Panc1 (cell line): ENCODE results near the gene GPR107. TPM values are rescaled to one million over a fixed set of nuclear protein-coding genes. Genes with fewer than 3 reads are reported as not detected.
A peak's percentile ranks its signal among the peaks of the same experiment; 100 is the strongest.

Experiments used
- ATAC-seq: fragments of 200-7000 bp; cut with Tn5 transposase; 2 replicates; pipeline ENCODE4 v1.9.1; 2020; ENCODE audit warnings: mild to moderate bottlenecking, moderate library complexity
- BruUV-seq: library from RNA; stranded (reverse); fragments of 400-500 nt; replicated peaks from 2 replicates; lab custom pipeline; 2021; lab: Mats Ljungman, UMichigan
- CTCF ChIA-PET: fragments of 300-600 bp; sonication (Branson Sonifier 250); formaldehyde crosslinking; loops from one replicate; lab custom pipeline; 2022; ENCODE audit warnings: antibody characterized with exemption; lab: Charles Lee
- POLR2A ChIA-PET: fragments of 300-600 bp; sonication (Branson Sonifier 250); formaldehyde crosslinking; loops from one replicate; lab custom pipeline; 2022; ENCODE audit warnings: antibody characterized with exemption; lab: Charles Lee
- DNase-seq: peaks from one replicate; pipeline ENCODE4 v3.0.0-alpha.2; 2010; ENCODE audit warnings: low read depth, low spot score
- H3K27ac ChIP-seq: 2 replicates; pipeline ENCODE4 v1.5.1; 2011; ENCODE audit warnings: mild to moderate bottlenecking, low read length, inconsistent platforms
- H3K27me3 ChIP-seq: fragments of 200-500 bp; sonication (Bioruptor generic); 2 replicates; pipeline ENCODE4 v1.6.0; 2014; ENCODE audit warnings: low read length, inconsistent platforms; ENCODE audit not compliant: control insufficient read depth, insufficient read depth
- H3K36me3 ChIP-seq: fragments of 200-500 bp; sonication (Bioruptor generic); 2 replicates; pipeline ENCODE4 v1.5.1; 2014; ENCODE audit warnings: inconsistent platforms, mild to moderate bottlenecking, low read length, moderate library complexity; ENCODE audit not compliant: control insufficient read depth, insufficient read depth
- H3K4me1 ChIP-seq: 2 replicates; pipeline ENCODE4 v1.5.1; 2011; ENCODE audit warnings: inconsistent platforms, mild to moderate bottlenecking, low read length, moderate library complexity; ENCODE audit not compliant: control insufficient read depth, insufficient read depth
- H3K4me3 ChIP-seq, 2 experiments: 2 replicates each; pipeline ENCODE4 v1.5.1; 2011 to 2012; ENCODE audit warnings: low read depth in 2 of 2, low read length in 2 of 2, mild to moderate bottlenecking in 2 of 2, inconsistent platforms in 1 of 2, moderate library complexity in 1 of 2
- H3K9me3 ChIP-seq: fragments of 200-500 bp; sonication (Bioruptor generic); 2 replicates; pipeline ENCODE4 v1.5.1; 2014; ENCODE audit warnings: low read depth, mild to moderate bottlenecking, inconsistent platforms, low read length, moderate library complexity; ENCODE audit not compliant: control insufficient read depth, insufficient read depth
- POLR2AphosphoS5 ChIP-seq: IDR thresholded peaks from 2 replicates; pipeline ENCODE4 v1.6.1; 2012; ENCODE audit warnings: mild to moderate bottlenecking, low read depth, low read length, moderate library complexity
- SIN3A ChIP-seq: IDR thresholded peaks from 2 replicates; pipeline ENCODE4 v1.6.1; 2012; ENCODE audit warnings: low read depth, mild to moderate bottlenecking, low read length, moderate library complexity, borderline replicate concordance; ENCODE audit not compliant: insufficient read depth
- TCF7L2 ChIP-seq: IDR thresholded peaks from 2 replicates; pipeline ENCODE4 v1.6.1; 2011; ENCODE audit warnings: mild to moderate bottlenecking, low read depth, low read length, inconsistent platforms
- in situ Hi-C: cut with HindIII; loops from 2 replicates; pipeline ENCODE4 v1.10.0; 2016; ENCODE audit warnings: low sequenced_read_pairs, low pct_unique_long_range_greater_than_20kb
- intact Hi-C: fragments of 100-400 bp; cut with micrococcal nuclease; formaldehyde crosslinking; loops from one replicate; pipeline ENCODE4 v1.10.0; 2022; ENCODE audit not compliant: unreplicated experiment
- total RNA-seq: library from RNA; stranded (reverse); gene quantifications from one replicate; pipeline ENCODE4 v1.2.1, GENCODE V29; 2021; ENCODE audit not compliant: unreplicated experiment
- TF ChIP-seq, protein P1 (sequence below), 2 experiments: IDR thresholded peaks; 2 replicates each; pipeline ENCODE4 v1.6.1; 2011 to 2012; ENCODE audit warnings: low read depth in 2 of 2, control low read depth in 1 of 2, low read length in 1 of 2, mild to moderate bottlenecking in 1 of 2, moderate library complexity in 1 of 2; ENCODE audit not compliant: insufficient read depth in 1 of 2
- TF ChIP-seq, protein P2 (sequence below): fragments of 450-650 bp; IDR thresholded peaks from 2 replicates; pipeline ENCODE4 v1.5.1; 2017; ENCODE audit warnings: mild to moderate bottlenecking

Gene GPR107
- total RNA-seq, 1 experiment from 2014 or later, result 43.0 TPM

DNA sequence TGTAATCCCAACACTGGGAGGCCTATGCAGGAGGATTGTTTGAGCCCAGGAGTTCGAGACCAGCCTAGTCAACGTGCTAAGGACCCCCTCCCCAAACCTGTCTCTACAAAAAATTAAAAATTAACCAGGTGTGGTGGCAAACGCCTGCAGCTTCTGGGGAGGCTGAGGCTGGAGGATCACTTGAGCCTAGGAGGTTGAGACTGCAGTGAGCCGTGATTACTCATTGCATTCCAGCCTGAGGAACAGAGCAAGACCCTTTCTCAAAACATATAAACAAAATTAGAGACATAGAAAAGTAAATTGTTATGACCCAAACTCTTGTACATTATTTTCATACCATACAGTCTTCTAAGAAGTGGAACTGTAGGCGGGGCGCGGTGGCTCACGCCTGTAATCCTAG is 1.1 kb downstream of the GPR107 start:
- CTCF ChIA-PET, result no interaction called here
- in situ Hi-C loops (no loop called here), intact Hi-C loops (no loop called here)
- H3K4me1 ChIP-seq, result 0 out of 2 replicates have a peak, but pooled peaks cover 3% of the 10 kb centered on the region
- H3K27ac ChIP-seq, result peak overlapping the region; percentile 93
- ATAC-seq, result no peak
- TF ChIP-seq TCF7L2, result no peak
- TF ChIP-seq, protein P1, sequence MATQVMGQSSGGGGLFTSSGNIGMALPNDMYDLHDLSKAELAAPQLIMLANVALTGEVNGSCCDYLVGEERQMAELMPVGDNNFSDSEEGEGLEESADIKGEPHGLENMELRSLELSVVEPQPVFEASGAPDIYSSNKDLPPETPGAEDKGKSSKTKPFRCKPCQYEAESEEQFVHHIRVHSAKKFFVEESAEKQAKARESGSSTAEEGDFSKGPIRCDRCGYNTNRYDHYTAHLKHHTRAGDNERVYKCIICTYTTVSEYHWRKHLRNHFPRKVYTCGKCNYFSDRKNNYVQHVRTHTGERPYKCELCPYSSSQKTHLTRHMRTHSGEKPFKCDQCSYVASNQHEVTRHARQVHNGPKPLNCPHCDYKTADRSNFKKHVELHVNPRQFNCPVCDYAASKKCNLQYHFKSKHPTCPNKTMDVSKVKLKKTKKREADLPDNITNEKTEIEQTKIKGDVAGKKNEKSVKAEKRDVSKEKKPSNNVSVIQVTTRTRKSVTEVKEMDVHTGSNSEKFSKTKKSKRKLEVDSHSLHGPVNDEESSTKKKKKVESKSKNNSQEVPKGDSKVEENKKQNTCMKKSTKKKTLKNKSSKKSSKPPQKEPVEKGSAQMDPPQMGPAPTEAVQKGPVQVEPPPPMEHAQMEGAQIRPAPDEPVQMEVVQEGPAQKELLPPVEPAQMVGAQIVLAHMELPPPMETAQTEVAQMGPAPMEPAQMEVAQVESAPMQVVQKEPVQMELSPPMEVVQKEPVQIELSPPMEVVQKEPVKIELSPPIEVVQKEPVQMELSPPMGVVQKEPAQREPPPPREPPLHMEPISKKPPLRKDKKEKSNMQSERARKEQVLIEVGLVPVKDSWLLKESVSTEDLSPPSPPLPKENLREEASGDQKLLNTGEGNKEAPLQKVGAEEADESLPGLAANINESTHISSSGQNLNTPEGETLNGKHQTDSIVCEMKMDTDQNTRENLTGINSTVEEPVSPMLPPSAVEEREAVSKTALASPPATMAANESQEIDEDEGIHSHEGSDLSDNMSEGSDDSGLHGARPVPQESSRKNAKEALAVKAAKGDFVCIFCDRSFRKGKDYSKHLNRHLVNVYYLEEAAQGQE (IDR thresholded peaks at IDR 0.05; ENCODE audit: insufficient read depth in 1 of 2, low read depth in 2 of 2, low read length in 1 of 2), result no peak
- no peak for TF ChIP-seq POLR2AphosphoS5
- TF ChIP-seq, protein P2, sequence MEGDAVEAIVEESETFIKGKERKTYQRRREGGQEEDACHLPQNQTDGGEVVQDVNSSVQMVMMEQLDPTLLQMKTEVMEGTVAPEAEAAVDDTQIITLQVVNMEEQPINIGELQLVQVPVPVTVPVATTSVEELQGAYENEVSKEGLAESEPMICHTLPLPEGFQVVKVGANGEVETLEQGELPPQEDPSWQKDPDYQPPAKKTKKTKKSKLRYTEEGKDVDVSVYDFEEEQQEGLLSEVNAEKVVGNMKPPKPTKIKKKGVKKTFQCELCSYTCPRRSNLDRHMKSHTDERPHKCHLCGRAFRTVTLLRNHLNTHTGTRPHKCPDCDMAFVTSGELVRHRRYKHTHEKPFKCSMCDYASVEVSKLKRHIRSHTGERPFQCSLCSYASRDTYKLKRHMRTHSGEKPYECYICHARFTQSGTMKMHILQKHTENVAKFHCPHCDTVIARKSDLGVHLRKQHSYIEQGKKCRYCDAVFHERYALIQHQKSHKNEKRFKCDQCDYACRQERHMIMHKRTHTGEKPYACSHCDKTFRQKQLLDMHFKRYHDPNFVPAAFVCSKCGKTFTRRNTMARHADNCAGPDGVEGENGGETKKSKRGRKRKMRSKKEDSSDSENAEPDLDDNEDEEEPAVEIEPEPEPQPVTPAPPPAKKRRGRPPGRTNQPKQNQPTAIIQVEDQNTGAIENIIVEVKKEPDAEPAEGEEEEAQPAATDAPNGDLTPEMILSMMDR, result no peak
- no peak for TF ChIP-seq SIN3A
- BruUV-seq, result no TSS peak
- no peaks in the 10 kb centered on the region for H3K27me3 ChIP-seq
- no peaks in the 10 kb centered on the region for H3K9me3 ChIP-seq
- no peak for DNase-seq
- H3K4me3 ChIP-seq, result peak overlapping the region; percentile 72 to 76
- no peaks in the 10 kb centered on the region; the same call in 1 of the 2 replicates for H3K36me3 ChIP-seq
- POLR2A ChIA-PET, result no interaction called here

DNA sequence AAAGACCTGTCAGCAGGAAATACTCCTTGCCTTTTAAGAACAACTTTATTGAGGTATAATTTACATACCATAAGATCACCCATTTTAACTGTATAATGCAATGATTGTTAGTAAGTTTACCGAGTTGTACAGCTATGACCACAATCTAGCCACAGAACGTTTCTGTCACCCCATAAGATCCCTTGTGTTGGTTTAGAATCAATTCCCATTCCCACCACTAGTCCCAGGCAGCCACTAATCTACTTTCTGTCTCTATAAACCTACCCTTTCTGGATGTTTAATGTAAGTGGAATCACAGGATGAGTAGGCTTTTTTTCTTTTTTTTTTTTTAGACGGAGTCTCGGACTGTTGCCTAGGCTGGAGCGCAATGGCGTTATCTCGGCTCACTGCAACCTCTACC is 4.4 kb downstream of the GPR107 start:
- intact Hi-C loops (no loop called here), in situ Hi-C loops (no loop called here)
- ChIA-PET CTCF (interaction anchor here (0.6 to 0.7 kb wide), 3 partner anchors 17 to 328 kb away, joined by 3 to 5 read pairs (median 4); no protein-coding TSS in a partner anchor), POLR2A (no interaction called here)
- no TSS peak for BruUV-seq
- H3K27me3 ChIP-seq, result no peaks in the 10 kb centered on the region
- DNase-seq, result no peak
- H3K36me3 ChIP-seq, result no peaks in the 10 kb centered on the region; the same call in 1 of the 2 replicates
- TF ChIP-seq POLR2AphosphoS5 (no peak), SIN3A (no peak), TCF7L2 (no peak)
- TF ChIP-seq, protein P1 (IDR thresholded peaks at IDR 0.05; ENCODE audit: insufficient read depth in 1 of 2, low read depth in 2 of 2, low read length in 1 of 2), result no peak
- TF ChIP-seq, protein P2, result no peak
- H3K4me1 ChIP-seq, result no peaks in the 10 kb centered on the region
- H3K9me3 ChIP-seq, result no peaks in the 10 kb centered on the region
- no peak overlapping the region for H3K27ac ChIP-seq
- no peak overlapping the region for H3K4me3 ChIP-seq
- ATAC-seq, result no peak
